OCI-LY7 (cell line): Measurements from ENCODE around the gene LOX. TPM values are rescaled to one million over a fixed set of nuclear protein-coding genes. Genes with fewer than 3 reads are reported as not detected.

Experiments used
- BruUV-seq: library from RNA; stranded (reverse); fragments of 400-500 nt; replicated peaks from 2 replicates; lab custom pipeline; 2021; lab: Mats Ljungman, UMichigan
- CTCF ChIA-PET: fragments of 300-600 bp; sonication (Branson Sonifier 250); formaldehyde crosslinking; loops from one replicate; lab custom pipeline; 2022; ENCODE audit warnings: antibody characterized with exemption; ENCODE audit not compliant: unreplicated experiment; lab: Charles Lee
- POLR2A ChIA-PET: fragments of 300-600 bp; sonication (Branson Sonifier 250); formaldehyde crosslinking; loops from one replicate; lab custom pipeline; 2022; ENCODE audit warnings: antibody characterized with exemption; lab: Charles Lee
- DNase-seq: peaks from one replicate; pipeline ENCODE4 v3.0.0-alpha.2; 2015; ENCODE audit warnings: low spot score
- H2AFZ ChIP-seq: fragments of 200-600 bp; sonication (generic), shearing (Covaris generic); 2 replicates; pipeline ENCODE4 v1.6.1; 2014; ENCODE audit warnings: mild to moderate bottlenecking, antibody characterized with exemption, low read length, moderate library complexity
- H3K27ac ChIP-seq: fragments of 200-600 bp; sonication (generic); 2 replicates; pipeline ENCODE4 v1.5.1; 2014; ENCODE audit warnings: mixed run types, low read depth, mild to moderate bottlenecking, moderate library complexity, low read length, inconsistent platforms; ENCODE audit not compliant: poor library complexity, severe bottlenecking
- H3K36me3 ChIP-seq: fragments of 200-600 bp; sonication (generic); 2 replicates; pipeline ENCODE4 v1.6.1; 2014; ENCODE audit warnings: mild to moderate bottlenecking, antibody characterized with exemption, low read length, moderate library complexity, mixed read lengths; ENCODE audit not compliant: insufficient read depth
- H3K4me1 ChIP-seq: fragments of 200-600 bp; sonication (generic); 2 replicates; pipeline ENCODE4 v1.5.1; 2014; ENCODE audit warnings: mild to moderate bottlenecking, low read length; ENCODE audit not compliant: insufficient read depth, poor library complexity, severe bottlenecking
- H3K4me2 ChIP-seq: fragments of 200-600 bp; sonication (generic); 2 replicates; pipeline ENCODE4 v1.6.1; 2014; ENCODE audit warnings: mild to moderate bottlenecking, low read length
- H3K4me3 ChIP-seq: fragments of 200-600 bp; sonication (generic); 2 replicates; pipeline ENCODE4 v1.5.1; 2014; ENCODE audit warnings: mild to moderate bottlenecking, low read depth, low read length; ENCODE audit not compliant: poor library complexity, severe bottlenecking
- H3K79me2 ChIP-seq: fragments of 200-600 bp; sonication (generic); 2 replicates; pipeline ENCODE4 v1.6.1; 2016; ENCODE audit warnings: low read depth, mild to moderate bottlenecking, low read length, moderate library complexity, mixed read lengths; ENCODE audit not compliant: insufficient read depth
- H3K9me2 ChIP-seq: fragments of 200-600 bp; sonication (generic); 2 replicates; pipeline ENCODE4 v1.6.1; 2016; ENCODE audit warnings: mild to moderate bottlenecking, low read length, mixed read lengths; ENCODE audit not compliant: insufficient read depth
- H3K9me3 ChIP-seq: fragments of 200-600 bp; sonication (generic); 2 replicates; pipeline ENCODE4 v1.6.1; 2014; ENCODE audit warnings: mild to moderate bottlenecking, mixed run types, low read length, mixed read lengths
- H4K20me1 ChIP-seq: fragments of 200-600 bp; sonication (generic); 2 replicates; pipeline ENCODE4 v1.6.1; 2014; ENCODE audit warnings: mild to moderate bottlenecking, antibody characterized with exemption, low read length, moderate library complexity, mixed read lengths; ENCODE audit not compliant: insufficient read depth
- EZH2phosphoT487 ChIP-seq: fragments of 200-600 bp; sonication (generic); IDR thresholded peaks from 2 replicates; pipeline ENCODE4 v1.6.1; 2018; ENCODE audit warnings: low read depth, borderline replicate concordance, mild to moderate bottlenecking, mixed run types, antibody characterized with exemption, low read length, moderate library complexity, mixed read lengths
- intact Hi-C: fragments of 100-400 bp; cut with micrococcal nuclease; formaldehyde crosslinking; loops from one replicate; pipeline ENCODE4 v1.10.0; 2022; ENCODE audit not compliant: unreplicated experiment
- total RNA-seq, 2 experiments: library from RNA; depleted of rRNA in 1 of 2; stranded (reverse); fragments of >200 nt in 1 of 2; shearing (Covaris generic) in 1 of 2; gene quantifications; 2 replicates each; pipeline ENCODE4 v1.2.3, GENCODE V29; 2014 to 2022
- TF ChIP-seq, protein P1 (sequence below): fragments of 200-600 bp; sonication (generic); conservative IDR thresholded peaks from 2 replicates; pipeline ENCODE4 v1.5.1; 2014; ENCODE audit warnings: mild to moderate bottlenecking, antibody characterized with exemption, low read length, moderate library complexity, mixed read lengths

Gene LOX
- total RNA-seq, 2 experiments from 2014 or later: not detected

- CTCF ChIA-PET: no interaction called here
- Histone ChIP-seq H2AFZ (no peak overlapping the region), H4K20me1 (no peaks in the 10 kb centered on the region)
Observed at GRCh38 chr5:122114501-122114900, 36.4 kb upstream of the LOX start.

DNA sequence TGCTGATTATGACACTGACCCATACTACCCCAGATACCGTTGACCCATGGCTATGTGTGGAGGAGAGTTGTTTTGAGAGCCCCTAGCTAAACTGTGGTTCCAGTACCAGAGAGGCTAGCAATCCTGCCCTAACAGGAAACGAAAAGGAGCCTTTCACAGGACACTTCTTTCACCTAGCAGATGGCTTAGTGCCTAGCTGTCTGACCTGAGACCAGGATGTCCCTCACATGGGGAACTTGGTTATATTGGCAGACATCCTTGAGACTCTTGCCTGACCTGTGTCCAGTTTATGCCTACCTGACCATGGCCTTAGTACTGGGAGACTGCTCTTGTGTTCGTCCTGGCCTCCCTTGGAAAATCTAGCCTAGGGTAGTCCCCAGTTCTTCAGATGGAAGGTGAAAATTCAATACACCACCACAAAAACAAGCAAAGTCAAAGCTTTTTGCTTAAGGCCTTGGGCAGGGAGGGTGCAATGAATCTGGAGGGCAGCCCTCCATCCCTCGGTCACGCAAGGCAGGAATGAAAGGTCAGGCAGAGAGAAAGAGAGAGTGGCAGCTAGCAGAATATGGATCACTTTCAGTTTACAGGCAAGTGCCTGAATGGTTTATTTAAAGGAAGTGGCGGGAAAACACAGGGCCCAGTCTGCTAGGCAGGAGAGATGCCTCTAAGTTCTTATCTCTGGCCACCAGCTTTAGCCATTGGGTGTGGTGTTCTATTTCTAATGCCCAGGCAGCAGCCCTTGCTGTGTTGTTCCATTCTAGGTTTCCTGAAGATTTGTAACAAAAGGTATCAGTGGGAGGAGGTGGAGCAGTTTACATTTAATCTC, 34.9 kb upstream of the LOX start:
- CTCF ChIA-PET: no interaction called here
- no peak for TF ChIP-seq EZH2phosphoT487
- TF ChIP-seq, protein P1, sequence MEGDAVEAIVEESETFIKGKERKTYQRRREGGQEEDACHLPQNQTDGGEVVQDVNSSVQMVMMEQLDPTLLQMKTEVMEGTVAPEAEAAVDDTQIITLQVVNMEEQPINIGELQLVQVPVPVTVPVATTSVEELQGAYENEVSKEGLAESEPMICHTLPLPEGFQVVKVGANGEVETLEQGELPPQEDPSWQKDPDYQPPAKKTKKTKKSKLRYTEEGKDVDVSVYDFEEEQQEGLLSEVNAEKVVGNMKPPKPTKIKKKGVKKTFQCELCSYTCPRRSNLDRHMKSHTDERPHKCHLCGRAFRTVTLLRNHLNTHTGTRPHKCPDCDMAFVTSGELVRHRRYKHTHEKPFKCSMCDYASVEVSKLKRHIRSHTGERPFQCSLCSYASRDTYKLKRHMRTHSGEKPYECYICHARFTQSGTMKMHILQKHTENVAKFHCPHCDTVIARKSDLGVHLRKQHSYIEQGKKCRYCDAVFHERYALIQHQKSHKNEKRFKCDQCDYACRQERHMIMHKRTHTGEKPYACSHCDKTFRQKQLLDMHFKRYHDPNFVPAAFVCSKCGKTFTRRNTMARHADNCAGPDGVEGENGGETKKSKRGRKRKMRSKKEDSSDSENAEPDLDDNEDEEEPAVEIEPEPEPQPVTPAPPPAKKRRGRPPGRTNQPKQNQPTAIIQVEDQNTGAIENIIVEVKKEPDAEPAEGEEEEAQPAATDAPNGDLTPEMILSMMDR: no peak
- no TSS peak for BruUV-seq

More at GRCh38 chr5:122114501-122114900, 36.4 kb upstream of the LOX start:
- Histone ChIP-seq H3K36me3 (no peaks in the 10 kb centered on the region), H3K4me3 (no peak overlapping the region), H3K9me2 (no peaks in the 10 kb centered on the region), H3K79me2 (no peaks in the 10 kb centered on the region), H3K9me3 (no peaks in the 10 kb centered on the region), H3K4me1 (no peaks in the 10 kb centered on the region), H3K27ac (no peak overlapping the region), H3K4me2 (no peak overlapping the region)
- no TSS peak for BruUV-seq
- intact Hi-C loops: no loop called here
- no peak for DNase-seq
- TF ChIP-seq, protein P1: no peak
- no peak for TF ChIP-seq EZH2phosphoT487
- POLR2A ChIA-PET: interaction anchor here (0.5 kb wide), 1 partner anchor 133 kb away, joined by 3 read pairs; no protein-coding TSS in a partner anchor

DNA sequence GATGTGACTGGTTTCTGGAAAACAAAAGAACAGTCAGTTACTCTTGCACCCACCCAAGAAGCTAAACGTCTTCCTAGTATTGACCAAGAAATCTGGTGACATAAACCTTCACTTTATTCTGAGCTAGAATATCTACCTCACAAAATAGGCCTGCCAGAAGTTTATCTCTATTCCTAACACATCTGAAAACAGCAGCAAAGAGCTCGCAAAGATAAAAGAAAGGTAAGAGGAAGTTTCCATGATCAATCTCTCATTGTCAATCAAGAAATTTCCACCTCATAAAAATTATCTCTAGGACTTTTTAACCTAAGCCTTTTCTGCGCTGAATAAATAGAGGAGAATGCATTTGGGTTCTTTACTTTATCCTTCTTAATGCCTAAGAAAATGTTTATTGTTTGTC, 34.0 kb upstream of the LOX start:
- ChIA-PET POLR2A (interaction anchor here (0.6 to 1.0 kb wide), 2 partner anchors 8 to 9 kb away, joined by 3 to 5 read pairs; no protein-coding TSS in a partner anchor), CTCF (no interaction called here)
- no TSS peak for BruUV-seq
- Histone ChIP-seq H3K9me2 (no peaks in the 10 kb centered on the region), H3K79me2 (no peaks in the 10 kb centered on the region), H3K4me3 (no peak overlapping the region), H3K27ac (no peak overlapping the region), H2AFZ (no peak overlapping the region), H3K4me2 (no peak overlapping the region), H3K36me3 (no peaks in the 10 kb centered on the region), H4K20me1 (no peaks in the 10 kb centered on the region), H3K4me1 (no peaks in the 10 kb centered on the region), H3K9me3 (no peaks in the 10 kb centered on the region)
- no peak for DNase-seq
- TF ChIP-seq, protein P1: no peak
- TF ChIP-seq EZH2phosphoT487: no peak
- intact Hi-C loops: no loop called here

More for the DNA sequence above, 34.9 kb upstream of the LOX start:
- H4K20me1 ChIP-seq: no peaks in the 10 kb centered on the region
- H3K9me3 ChIP-seq: no peaks in the 10 kb centered on the region
- DNase-seq: no peak
- no peak overlapping the region for H3K4me2 ChIP-seq
- H2AFZ ChIP-seq: no peak overlapping the region
- no peaks in the 10 kb centered on the region for H3K4me1 ChIP-seq
- POLR2A ChIA-PET: interaction anchor here (1.0 kb wide), 1 partner anchor 8 kb away, joined by 5 read pairs; no protein-coding TSS in a partner anchor
- H3K79me2 ChIP-seq: no peaks in the 10 kb centered on the region
- no peak overlapping the region for H3K27ac ChIP-seq
- no peaks in the 10 kb centered on the region for H3K36me3 ChIP-seq
- intact Hi-C loops: no loop called here
- H3K4me3 ChIP-seq: no peak overlapping the region
- no peaks in the 10 kb centered on the region for H3K9me2 ChIP-seq
